NCI-H1436 (cell line): ENCODE measurements around the gene FST.

ENCODE experiments used
- DNase-seq: peaks from one replicate; lab custom pipeline; 2025; lab: John Stamatoyannopoulos, UW

The FST gene

DNA sequence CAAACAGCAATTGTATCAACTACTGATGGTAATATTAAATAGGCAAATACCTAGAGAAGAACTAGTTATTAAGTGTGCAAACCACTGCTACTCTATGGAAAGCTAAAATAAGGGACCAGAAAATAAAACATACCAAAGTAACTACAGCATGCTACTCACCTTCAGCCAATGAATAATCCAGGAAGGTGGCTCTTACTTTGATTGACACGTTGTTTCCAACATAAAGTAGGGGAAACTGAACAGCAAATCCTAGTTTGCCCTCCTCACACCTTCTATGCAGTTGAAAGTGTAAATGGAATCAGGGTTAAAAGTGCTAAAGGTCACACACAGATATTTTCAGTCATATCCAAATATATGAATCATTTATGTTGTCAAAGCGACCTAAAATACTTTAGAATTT, 5.1 kb upstream of the FST start:
- DNase-seq: no peak

- no peak for DNase-seq
Observed at GRCh38 chr5:53476019-53476418, 4.4 kb upstream of the FST start.

GRCh38 chr5:53476531-53477480, 3.6 kb upstream of the FST start:
- no peak for DNase-seq

- no peak for DNase-seq
Observed at GRCh38 chr5:53478411-53479044, 1.9 kb upstream of the FST start.

DNA sequence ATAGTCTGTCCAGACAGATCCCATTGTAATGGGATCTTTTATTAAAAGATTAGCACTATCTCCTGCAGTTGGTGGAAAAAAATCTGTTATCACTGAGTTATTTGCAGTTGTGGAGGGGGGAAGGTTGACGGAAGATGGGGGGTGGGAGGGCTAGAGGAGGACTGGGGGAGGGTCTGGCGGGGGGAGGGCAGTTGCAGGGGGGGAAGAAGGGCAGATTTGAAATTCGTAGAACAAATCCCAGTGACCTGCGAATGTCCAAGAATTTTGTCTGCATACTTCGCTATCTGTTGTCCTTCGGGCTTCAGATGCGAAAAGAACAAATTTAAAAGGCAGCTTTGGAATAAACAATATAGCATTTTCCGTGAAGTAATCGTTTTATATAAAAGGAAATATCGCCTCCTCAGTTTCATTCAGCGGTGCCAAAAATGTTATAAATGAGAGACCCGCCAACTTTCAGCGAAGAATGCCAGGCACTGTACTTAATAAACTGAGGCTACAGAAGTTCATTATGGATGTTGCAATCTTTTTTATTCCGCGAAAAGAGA, 1.3 kb upstream of the FST start:
- DNase-seq: no peak

DNA sequence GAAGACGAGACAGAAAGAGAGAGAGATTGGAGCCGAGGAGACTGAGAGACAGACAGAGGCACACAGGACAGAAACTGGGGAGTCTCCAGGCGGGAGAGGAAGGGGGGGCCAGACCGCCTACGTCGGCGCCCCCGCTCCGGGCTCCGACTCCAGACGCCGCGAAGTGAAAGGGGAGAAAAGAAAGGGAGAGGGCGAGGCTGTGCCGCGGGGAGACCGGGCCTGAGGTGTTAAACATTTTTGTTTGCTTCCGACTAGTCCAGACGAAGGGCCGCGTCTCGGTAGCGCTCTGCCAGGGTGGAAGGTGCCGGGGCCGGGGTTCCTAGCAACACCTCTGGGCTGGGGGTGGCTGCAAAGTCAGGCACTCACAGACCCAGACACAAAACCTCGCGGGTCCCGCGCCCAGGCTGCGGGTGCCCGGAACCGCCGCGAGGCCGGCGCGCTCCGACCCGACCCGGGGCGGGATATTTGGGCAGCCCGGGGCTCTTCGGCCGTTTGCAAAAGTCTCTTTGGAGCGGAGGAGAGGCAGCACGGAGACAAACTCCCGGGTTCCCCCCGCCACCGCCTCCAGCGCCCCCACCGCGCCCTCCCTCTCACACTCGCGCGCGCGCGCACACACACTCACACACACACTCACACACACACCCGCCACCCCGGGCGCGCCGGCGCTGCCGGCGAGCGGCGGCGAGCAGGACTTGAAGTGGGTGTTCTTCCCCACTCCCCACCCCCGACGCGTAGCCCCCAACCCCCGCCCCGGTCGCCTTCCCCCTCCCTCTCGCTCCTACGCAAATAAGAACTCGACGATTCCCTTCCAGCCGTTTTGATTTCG, 626 bp upstream of the FST start:
- no peak for DNase-seq

DNA sequence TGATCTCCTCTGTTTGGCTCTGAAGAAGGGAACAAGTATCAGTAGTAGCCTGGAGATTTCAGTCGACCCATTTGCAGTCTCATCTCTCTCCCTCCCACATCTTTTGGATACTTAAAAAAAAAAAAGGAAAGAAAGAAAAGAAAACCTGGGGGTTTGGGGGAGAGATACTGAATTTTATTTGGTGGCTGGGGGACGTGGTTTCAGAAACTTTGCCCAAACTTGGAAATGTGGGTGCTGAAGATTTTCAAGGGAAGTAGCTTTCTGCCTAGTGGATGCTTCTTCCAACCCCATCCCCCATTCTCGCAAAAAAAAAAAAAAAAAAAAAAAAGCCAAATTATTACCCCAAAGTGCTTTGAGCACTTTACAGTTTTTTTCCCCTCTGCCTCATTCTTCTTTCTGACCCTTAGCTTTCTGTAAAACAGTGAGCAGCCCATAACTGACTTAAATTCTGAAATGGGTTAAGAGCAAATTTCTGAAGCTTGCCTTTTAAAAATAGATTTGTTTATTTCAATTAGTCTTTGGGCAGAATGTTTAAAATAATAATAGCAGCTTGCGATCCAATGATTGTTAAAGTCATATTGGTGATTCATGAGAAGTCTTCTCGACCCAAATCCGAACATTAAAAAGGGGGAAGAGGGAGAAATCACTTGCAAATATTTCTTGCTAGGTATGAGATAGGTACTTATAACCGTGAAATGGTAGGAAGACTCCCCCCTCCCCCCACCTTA, 894 bp downstream of the FST start:
- DNase-seq: no peak

DNA sequence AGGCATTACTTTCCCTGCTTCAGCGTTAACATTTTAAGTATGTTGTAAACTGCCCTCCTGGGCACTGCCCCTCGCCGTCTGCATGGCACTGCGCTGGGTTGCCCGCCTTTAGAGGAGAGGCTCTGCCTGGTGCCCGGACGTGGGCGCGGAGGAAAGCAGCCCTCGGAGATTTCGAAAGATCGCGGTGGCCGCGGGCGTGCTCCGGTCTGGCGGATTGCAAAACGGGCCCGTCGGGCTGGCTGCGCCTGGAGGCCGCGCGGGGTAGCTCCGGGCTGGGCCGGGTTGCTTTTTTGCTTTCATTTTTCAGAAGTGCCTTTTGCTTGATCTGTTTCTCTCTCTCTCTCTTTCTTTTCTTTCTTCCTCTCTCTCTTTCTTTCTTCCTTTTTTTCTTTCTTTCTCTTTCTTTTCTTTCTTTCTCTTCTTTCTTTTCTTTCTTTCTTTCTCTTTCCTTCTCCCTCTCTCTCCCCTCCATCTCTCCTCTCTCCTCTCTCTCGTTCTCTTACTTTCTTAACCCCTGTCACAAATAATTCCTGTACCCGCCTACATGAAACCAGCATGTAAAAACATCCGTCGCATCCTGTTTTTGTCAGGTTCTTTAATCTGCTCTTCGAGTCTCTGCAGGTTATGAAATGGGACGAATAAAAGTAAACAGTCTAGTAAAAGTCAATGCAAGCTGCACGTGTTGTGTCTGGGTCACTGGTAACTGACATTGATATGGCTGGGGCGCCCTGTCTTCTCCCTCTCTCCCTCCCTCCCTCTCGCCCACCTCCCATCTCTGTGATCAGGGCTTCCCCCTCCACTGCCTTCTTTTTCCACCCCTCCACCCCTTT, 1.7 kb downstream of the FST start:
- DNase-seq: no peak

- DNase-seq: no peak
Observed at GRCh38 chr5:53482717-53483638, 2.5 kb downstream of the FST start.

- DNase-seq: no peak
Observed at GRCh38 chr5:53487436-53487835, 7.0 kb downstream of the FST start.

- DNase-seq: no peak
Observed at GRCh38 chr5:53488195-53488722, 7.8 kb downstream of the FST start.

GRCh38 chr5:53490747-53491146, 10.3 kb downstream of the FST start:
- no peak for DNase-seq

DNA sequence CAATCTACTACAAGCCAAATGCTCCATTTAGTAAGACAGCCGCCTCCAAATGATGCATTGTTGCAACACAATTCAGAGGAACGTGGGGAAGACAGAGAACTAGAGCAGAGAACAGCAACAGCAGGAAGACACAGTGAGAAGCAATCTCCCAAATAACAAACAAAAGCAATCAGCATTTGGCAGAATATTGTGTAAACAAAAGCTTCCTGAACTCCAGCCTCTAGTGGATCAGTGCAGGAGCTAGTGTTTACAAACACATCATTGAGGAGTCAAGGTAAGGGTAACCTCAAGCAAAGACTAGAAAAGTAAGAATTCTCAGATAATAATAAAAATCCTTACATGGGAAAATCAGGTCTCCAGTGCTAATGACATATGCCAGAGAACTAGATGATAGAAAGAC, 20.6 kb downstream of the FST start:
- no peak for DNase-seq

DNA sequence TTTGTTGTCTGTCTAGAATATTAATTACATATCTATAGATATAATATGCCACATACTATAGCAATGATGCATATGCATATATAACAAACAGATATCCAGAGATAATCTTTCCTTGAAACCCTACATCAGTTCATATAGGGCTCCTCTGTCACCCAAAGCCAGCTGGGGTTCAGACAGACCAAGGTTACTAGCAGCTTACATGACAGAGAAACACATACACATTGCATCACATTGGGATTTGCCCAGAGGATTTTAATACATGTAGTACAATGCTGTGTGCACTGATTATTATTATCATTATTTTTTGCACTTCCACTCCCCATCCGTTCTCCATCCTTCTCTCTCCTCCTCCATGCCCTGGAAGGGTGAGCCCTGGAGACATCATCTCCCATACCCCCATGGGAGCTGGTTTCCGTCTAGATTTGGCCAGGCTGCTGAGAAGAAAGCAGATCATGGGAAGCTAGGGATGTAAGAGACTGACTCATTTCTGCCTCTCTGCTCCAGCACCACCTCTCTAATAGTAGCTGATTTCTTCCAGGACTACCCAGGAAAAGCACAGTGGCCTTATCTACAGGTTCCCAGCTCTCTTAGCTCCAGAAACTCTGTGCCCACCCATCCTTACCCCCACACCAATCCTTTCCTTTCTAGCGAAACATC, 23.3 kb downstream of the FST start:
- no peak for DNase-seq

DNA sequence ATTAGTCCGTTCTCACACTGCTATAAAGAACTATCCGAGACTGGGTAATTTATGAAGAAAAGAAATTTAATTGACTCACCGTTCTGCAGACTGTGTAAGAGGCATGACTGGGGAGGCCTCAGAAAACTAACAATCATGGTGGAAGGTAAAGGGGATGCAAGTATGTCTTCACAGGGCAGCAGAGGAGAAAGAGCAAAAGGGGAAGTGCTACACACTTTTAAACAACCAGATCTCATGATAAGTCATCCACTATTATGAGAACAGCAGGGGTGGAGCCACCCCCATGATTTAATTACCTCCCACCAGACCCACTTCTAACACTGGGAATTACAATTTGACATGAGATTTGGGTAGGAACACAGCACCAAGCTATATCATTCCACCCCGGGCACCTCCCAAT, 26.6 kb downstream of the FST start:
- no peak for DNase-seq

DNA sequence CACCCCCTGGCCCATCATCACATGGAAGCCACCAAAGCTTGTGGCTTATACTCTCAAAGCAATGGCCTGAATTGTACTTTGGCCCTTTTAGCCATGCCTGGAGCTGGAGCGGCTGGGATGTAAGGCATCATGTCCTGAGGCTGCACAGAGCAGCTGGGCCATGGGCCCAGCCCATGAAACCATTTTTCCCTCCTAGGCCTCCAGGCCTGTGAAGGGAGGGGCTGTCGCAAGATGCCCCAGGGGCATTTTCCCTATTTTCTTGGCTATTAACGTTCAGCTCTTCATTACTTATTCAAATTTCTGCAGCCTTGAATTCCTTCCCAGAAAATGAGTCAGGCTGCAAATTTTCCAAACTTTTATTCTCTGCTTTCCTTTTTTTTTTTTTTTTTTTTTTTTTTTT, 27.7 kb downstream of the FST start:
- no peak for DNase-seq

DNA sequence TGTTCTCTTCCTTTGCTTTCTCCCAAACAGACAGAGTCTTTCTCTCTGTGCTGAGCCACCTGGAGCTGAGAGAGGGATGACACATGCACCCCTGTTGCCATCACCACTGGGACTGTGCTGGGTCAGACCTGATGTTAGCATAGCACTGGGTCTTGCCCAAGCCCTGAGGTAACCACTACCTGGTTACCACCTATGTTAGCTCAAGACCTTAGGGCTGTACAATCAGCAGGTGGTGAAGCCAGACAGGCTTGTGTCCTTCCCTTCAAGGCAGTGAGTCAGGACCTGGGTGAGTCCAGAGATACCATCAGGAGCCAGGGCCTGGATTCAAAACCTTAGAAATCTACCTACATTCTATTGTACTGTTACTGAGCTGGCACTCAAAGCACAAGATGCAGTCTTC, 32.1 kb downstream of the FST start:
- no peak for DNase-seq

DNA sequence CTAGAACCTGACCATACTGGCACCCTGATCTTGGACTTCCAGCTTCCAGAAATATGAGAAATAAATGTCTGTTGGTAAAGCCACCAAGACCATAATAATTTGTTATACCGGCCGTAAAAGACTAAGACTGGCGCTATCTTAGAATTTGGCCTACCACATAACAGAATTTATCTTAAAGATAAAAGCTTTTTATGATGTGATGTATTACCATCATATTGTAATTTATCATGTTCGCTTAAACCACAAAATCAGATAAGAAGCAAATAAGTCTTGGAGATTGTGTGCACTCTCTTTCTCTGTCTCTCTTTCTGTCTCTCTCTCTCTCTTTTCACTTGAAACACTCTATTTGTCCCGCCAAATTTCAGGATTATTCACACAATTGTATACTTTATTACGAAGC, 35.6 kb downstream of the FST start:
- no peak for DNase-seq

GRCh38 chr5:53520813-53521212, 40.4 kb downstream of the FST start:
- DNase-seq: no peak
